HepG2 (cell line): ENCODE data around the gene SVOP. TPM values are rescaled to one million over a fixed set of nuclear protein-coding genes. Genes with fewer than 3 reads are reported as not detected.

Source experiments
- ATRX ChIP-seq: sonication (generic); formaldehyde crosslinking; IDR thresholded peaks from 2 replicates; pipeline ENCODE4 v1.4.0; 2020; ENCODE audit warnings: missing genetic modification reagents, borderline replicate concordance
- FOXO1 ChIP-seq: sonication (generic); formaldehyde crosslinking; IDR thresholded peaks from 2 replicates; pipeline ENCODE4 v1.4.0; 2020; ENCODE audit warnings: missing genetic modification reagents
- KLF9 ChIP-seq: IDR thresholded peaks from 2 replicates; pipeline ENCODE4 v1.6.1; 2016; ENCODE audit warnings: low read depth
- MBNL3 ChIP-seq: fragments of 250-450 bp; sonication (Bioruptor Pico); conservative IDR thresholded peaks from 2 replicates; pipeline ENCODE4 v1.8.0; 2022; ENCODE audit warnings: mild to moderate bottlenecking, inconsistent platforms
- NBN ChIP-seq: fragments of 450-650 bp; conservative IDR thresholded peaks from 2 replicates; pipeline ENCODE4 v1.6.1; 2017
- POLR2A ChIP-seq, 2 experiments: IDR thresholded peaks; 2 replicates each; pipeline ENCODE4 v1.6.1; 2011; ENCODE audit warnings: low read depth in 2 of 2, low read length in 2 of 2, mild to moderate bottlenecking in 1 of 2, moderate library complexity in 1 of 2; ENCODE audit not compliant: insufficient read depth in 1 of 2
- ZNF10 ChIP-seq: sonication (generic); formaldehyde crosslinking; IDR thresholded peaks from 2 replicates; pipeline ENCODE4 v1.4.0; 2020; ENCODE audit warnings: mild to moderate bottlenecking, low read depth, missing genetic modification reagents, borderline replicate concordance
- ZNF543 ChIP-seq: sonication (generic); formaldehyde crosslinking; IDR thresholded peaks from 2 replicates; pipeline ENCODE4 v1.4.0; 2020; ENCODE audit warnings: mild to moderate bottlenecking, missing genetic modification reagents
- ZNF615 ChIP-seq: sonication (generic); formaldehyde crosslinking; IDR thresholded peaks from 2 replicates; pipeline ENCODE4 v1.5.0; 2020; ENCODE audit warnings: mild to moderate bottlenecking, missing genetic modification reagents, borderline replicate concordance
- ZNF83 ChIP-seq: sonication (generic); formaldehyde crosslinking; IDR thresholded peaks from 2 replicates; pipeline ENCODE4 v1.4.0; 2020; ENCODE audit warnings: missing genetic modification reagents, mild to moderate bottlenecking, borderline replicate concordance
- polyA plus RNA-seq, 8 experiments: library from polyadenylated mRNA; depleted of rRNA in 3 of 8; stranded (reverse) in 7 of 8; unstranded in 1 of 8; fragments of >200 nt; fragmentation: Illumina TruSeq in 4 of 8; extraction: Trizol in 4 of 8; gene quantifications; 2 replicates each; pipeline versions ENCODE4 v1.2.1 to v1.2.3, GENCODE V29; 2011 to 2016; ENCODE audit warnings: low read depth in 4 of 8, missing spikeins in 1 of 8, mixed read lengths in 1 of 8; ENCODE audit not compliant: insufficient read depth in 1 of 8
- total RNA-seq, 5 experiments: library from RNA; depleted of rRNA; stranded (reverse); fragments of >200 nt; fragmentation: Illumina TruSeq; extraction: Trizol; gene quantifications; 2 replicates each; pipeline ENCODE4 v1.2.3, GENCODE V29; 2016; ENCODE audit warnings: low read depth in 1 of 5
- TF ChIP-seq, protein P1 (sequence below): sonication (generic); formaldehyde crosslinking; IDR thresholded peaks from 2 replicates; pipeline ENCODE4 v1.8.1; 2023; ENCODE audit warnings: mild to moderate bottlenecking, moderate library complexity, missing genetic modification reagents
- TF ChIP-seq, protein P2 (sequence below): sonication (generic); formaldehyde crosslinking; IDR thresholded peaks from 2 replicates; pipeline ENCODE4 v1.8.1; 2023; ENCODE audit warnings: mild to moderate bottlenecking, missing genetic modification reagents, borderline replicate concordance
- TF ChIP-seq, protein P3 (sequence below): IDR thresholded peaks from 2 replicates; pipeline ENCODE4 v1.4.0; 2020; ENCODE audit warnings: mild to moderate bottlenecking, missing genetic modification reagents
- TF ChIP-seq, protein P4 (sequence below): sonication (generic); formaldehyde crosslinking; IDR thresholded peaks from 2 replicates; pipeline ENCODE4 v1.5.1; 2020; ENCODE audit warnings: mild to moderate bottlenecking, missing genetic modification reagents, moderate library complexity
- TF ChIP-seq, protein P5 (sequence below): sonication (generic); formaldehyde crosslinking; IDR thresholded peaks from 2 replicates; pipeline ENCODE4 v1.5.1; 2020; ENCODE audit warnings: missing genetic modification reagents, mild to moderate bottlenecking, borderline replicate concordance
- TF ChIP-seq, protein P6 (sequence below): sonication (generic); formaldehyde crosslinking; conservative IDR thresholded peaks from 2 replicates; pipeline ENCODE4 v1.4.0; 2020; ENCODE audit warnings: missing genetic modification reagents

SVOP gene
- total and polyA plus RNA-seq, 2 of the 13 experiments (the other 11 are each of a cell fraction or from before 2014, with no cell fraction given) = not detected

DNA sequence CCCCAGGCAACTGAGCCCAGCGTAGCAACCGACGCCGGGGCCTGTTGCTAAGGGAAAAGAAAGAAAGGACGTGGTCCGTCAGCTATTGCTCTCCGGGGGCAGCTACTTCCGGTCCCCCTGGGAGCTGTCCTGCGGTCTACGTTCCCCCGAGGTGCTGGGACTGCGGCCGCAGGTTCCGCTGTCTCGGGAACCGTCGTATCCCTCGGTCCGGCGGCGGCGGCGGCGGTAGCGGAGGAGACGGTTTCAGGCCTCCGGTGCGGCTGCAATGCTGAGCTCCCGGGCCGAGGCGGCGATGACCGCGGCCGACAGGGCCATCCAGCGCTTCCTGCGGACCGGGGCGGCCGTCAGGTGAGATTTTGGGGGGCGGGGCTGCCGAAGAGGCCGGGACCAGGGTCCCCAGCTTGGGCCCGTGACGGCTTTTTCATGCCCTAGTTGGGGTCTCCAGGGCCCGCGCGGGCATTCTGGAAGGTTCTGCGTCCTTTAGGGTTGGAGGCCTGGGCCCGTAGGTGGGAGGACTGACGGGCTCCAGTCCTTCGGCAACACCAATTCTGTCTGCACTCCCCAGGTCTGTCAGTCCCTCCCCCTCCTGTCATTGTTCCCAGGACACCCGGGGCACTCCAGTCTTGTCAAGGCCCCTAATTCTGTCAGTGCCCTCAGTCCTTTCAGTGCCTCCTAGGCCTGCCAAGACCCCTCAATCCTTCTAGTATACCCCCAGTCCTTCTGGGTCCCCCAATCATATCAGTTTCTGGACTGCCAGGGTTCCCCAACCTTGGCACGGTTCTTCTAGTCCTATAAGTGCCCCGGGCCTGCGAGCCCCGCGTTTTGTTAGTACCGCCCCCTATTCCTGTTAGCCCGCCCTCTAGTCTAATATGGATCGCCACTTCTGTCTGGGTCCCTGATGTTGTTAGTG lies 31.8 kb upstream of the SVOP start, which contains the start of gene USP30 (continued):
- TF ChIP-seq, protein P1, sequence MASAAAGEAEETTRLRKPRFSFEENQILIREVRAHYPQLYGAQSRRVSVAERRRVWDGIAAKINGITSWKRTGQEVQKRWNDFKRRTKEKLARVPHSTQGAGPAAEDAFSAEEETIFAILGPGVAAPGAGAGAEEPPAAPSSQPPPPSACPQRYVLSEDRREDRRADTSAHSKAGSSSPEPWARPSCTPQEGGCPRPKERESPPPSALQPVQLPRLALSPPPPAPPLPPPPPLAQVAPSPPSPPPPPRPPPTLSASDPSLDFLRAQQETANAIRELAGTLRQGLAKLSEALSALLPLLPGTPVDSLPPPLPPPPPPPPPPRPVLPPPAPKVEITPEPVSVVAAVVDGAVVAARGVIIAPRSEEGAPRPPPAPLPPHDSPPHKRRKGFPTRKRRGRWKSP (CRISPR knock-in tag) = peak; percentile 63; the same call in 1 of the 2 replicates
- TF ChIP-seq, protein P2, sequence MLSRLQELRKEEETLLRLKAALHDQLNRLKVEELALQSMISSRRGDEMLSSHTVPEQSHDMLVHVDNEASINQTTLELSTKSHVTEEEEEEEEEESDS (CRISPR knock-in tag) = no peak
- TF ChIP-seq ZNF83 (CRISPR knock-in tag) = peak; percentile 59; the same call in 1 of the 2 replicates
- TF ChIP-seq, protein P3, sequence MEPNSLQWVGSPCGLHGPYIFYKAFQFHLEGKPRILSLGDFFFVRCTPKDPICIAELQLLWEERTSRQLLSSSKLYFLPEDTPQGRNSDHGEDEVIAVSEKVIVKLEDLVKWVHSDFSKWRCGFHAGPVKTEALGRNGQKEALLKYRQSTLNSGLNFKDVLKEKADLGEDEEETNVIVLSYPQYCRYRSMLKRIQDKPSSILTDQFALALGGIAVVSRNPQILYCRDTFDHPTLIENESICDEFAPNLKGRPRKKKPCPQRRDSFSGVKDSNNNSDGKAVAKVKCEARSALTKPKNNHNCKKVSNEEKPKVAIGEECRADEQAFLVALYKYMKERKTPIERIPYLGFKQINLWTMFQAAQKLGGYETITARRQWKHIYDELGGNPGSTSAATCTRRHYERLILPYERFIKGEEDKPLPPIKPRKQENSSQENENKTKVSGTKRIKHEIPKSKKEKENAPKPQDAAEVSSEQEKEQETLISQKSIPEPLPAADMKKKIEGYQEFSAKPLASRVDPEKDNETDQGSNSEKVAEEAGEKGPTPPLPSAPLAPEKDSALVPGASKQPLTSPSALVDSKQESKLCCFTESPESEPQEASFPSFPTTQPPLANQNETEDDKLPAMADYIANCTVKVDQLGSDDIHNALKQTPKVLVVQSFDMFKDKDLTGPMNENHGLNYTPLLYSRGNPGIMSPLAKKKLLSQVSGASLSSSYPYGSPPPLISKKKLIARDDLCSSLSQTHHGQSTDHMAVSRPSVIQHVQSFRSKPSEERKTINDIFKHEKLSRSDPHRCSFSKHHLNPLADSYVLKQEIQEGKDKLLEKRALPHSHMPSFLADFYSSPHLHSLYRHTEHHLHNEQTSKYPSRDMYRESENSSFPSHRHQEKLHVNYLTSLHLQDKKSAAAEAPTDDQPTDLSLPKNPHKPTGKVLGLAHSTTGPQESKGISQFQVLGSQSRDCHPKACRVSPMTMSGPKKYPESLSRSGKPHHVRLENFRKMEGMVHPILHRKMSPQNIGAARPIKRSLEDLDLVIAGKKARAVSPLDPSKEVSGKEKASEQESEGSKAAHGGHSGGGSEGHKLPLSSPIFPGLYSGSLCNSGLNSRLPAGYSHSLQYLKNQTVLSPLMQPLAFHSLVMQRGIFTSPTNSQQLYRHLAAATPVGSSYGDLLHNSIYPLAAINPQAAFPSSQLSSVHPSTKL = peak; percentile 71
- TF ChIP-seq NBN = no peak
- TF ChIP-seq ZNF10 (CRISPR knock-in tag) = no peak
- TF ChIP-seq, protein P4, sequence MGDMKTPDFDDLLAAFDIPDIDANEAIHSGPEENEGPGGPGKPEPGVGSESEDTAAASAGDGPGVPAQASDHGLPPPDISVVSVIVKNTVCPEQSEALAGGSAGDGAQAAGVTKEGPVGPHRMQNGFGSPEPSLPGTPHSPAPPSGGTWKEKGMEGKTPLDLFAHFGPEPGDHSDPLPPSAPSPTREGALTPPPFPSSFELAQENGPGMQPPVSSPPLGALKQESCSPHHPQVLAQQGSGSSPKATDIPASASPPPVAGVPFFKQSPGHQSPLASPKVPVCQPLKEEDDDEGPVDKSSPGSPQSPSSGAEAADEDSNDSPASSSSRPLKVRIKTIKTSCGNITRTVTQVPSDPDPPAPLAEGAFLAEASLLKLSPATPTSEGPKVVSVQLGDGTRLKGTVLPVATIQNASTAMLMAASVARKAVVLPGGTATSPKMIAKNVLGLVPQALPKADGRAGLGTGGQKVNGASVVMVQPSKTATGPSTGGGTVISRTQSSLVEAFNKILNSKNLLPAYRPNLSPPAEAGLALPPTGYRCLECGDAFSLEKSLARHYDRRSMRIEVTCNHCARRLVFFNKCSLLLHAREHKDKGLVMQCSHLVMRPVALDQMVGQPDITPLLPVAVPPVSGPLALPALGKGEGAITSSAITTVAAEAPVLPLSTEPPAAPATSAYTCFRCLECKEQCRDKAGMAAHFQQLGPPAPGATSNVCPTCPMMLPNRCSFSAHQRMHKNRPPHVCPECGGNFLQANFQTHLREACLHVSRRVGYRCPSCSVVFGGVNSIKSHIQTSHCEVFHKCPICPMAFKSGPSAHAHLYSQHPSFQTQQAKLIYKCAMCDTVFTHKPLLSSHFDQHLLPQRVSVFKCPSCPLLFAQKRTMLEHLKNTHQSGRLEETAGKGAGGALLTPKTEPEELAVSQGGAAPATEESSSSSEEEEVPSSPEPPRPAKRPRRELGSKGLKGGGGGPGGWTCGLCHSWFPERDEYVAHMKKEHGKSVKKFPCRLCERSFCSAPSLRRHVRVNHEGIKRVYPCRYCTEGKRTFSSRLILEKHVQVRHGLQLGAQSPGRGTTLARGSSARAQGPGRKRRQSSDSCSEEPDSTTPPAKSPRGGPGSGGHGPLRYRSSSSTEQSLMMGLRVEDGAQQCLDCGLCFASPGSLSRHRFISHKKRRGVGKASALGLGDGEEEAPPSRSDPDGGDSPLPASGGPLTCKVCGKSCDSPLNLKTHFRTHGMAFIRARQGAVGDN (CRISPR knock-in tag) = peak; percentile 87
- no peak for TF ChIP-seq ZNF615 (CRISPR knock-in tag)
- TF ChIP-seq MBNL3 (CRISPR knock-in tag) = no peak
- peak; percentile 83; the same call in 1 of the 2 replicates for TF ChIP-seq KLF9 (CRISPR knock-in tag)
- TF ChIP-seq, protein P5, sequence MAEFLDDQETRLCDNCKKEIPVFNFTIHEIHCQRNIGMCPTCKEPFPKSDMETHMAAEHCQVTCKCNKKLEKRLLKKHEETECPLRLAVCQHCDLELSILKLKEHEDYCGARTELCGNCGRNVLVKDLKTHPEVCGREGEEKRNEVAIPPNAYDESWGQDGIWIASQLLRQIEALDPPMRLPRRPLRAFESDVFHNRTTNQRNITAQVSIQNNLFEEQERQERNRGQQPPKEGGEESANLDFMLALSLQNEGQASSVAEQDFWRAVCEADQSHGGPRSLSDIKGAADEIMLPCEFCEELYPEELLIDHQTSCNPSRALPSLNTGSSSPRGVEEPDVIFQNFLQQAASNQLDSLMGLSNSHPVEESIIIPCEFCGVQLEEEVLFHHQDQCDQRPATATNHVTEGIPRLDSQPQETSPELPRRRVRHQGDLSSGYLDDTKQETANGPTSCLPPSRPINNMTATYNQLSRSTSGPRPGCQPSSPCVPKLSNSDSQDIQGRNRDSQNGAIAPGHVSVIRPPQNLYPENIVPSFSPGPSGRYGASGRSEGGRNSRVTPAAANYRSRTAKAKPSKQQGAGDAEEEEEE (CRISPR knock-in tag) = no peak
- TF ChIP-seq, protein P6, sequence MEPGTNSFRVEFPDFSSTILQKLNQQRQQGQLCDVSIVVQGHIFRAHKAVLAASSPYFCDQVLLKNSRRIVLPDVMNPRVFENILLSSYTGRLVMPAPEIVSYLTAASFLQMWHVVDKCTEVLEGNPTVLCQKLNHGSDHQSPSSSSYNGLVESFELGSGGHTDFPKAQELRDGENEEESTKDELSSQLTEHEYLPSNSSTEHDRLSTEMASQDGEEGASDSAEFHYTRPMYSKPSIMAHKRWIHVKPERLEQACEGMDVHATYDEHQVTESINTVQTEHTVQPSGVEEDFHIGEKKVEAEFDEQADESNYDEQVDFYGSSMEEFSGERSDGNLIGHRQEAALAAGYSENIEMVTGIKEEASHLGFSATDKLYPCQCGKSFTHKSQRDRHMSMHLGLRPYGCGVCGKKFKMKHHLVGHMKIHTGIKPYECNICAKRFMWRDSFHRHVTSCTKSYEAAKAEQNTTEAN (CRISPR knock-in tag) = no peak
- TF ChIP-seq POLR2A (IDR thresholded peaks at IDR 0.05; ENCODE audit: insufficient read depth in 1 of 2, low read depth in 2 of 2, low read length in 2 of 2) = no peak
- TF ChIP-seq FOXO1 (CRISPR knock-in tag) = peak; percentile 81
- TF ChIP-seq ATRX (CRISPR knock-in tag) = no peak
- TF ChIP-seq ZNF543 (CRISPR knock-in tag) = 0 out of 2 replicates have a peak, but pooled peaks have one; percentile 47
